H1 (cell line): ENCODE results near the gene HOXB3. TPM values are rescaled to one million over a fixed set of nuclear protein-coding genes. Genes with fewer than 3 reads are reported as not detected.

Experiments
- CTCF ChIA-PET: fragments of 300-600 bp; sonication (Branson Sonifier 250); formaldehyde crosslinking; loops from one replicate; lab custom pipeline; 2021; ENCODE audit not compliant: partially characterized antibody; lab: Charles Lee
- POLR2A ChIA-PET: fragments of 300-600 bp; sonication (Branson Sonifier 250); formaldehyde crosslinking; loops from one replicate; lab custom pipeline; 2021; ENCODE audit warnings: inconsistent platforms; ENCODE audit not compliant: partially characterized antibody; lab: Charles Lee
- DNase-seq, 2 experiments: peaks; one replicate each; pipeline versions ENCODE4 v3.0.0 to v3.0.0-alpha.2; 2010 to 2022; ENCODE audit warnings: low spot score in 2 of 2, low read depth in 1 of 2, mixed read lengths in 1 of 2
- FAIRE-seq: peaks from 2 replicates; lab custom pipeline; 2011; peaks lifted over from hg19 to GRCh38; lab: Jason Lieb, UNC
- H2AFZ ChIP-seq: 2 replicates; pipeline ENCODE4 v1.8.1; 2012; ENCODE audit warnings: low read length, inconsistent platforms
- H2AK5ac ChIP-seq: 2 replicates; pipeline ENCODE4 v1.6.1; 2013; ENCODE audit warnings: low read depth, low read length
- H2BK120ac ChIP-seq: replicated peaks from 2 replicates; pipeline ENCODE3; 2013; ENCODE audit warnings: low read depth, low read length, inconsistent platforms
- H2BK12ac ChIP-seq: 2 replicates; pipeline ENCODE4 v1.6.1; 2013; ENCODE audit warnings: low read depth, low read length
- H2BK15ac ChIP-seq: 2 replicates; pipeline ENCODE4 v1.6.1; 2013; ENCODE audit warnings: low read length
- H2BK20ac ChIP-seq: 2 replicates; pipeline ENCODE4 v1.6.1; 2013; ENCODE audit warnings: low read length
- H2BK5ac ChIP-seq: 2 replicates; pipeline ENCODE4 v1.6.1; 2013; ENCODE audit warnings: low read depth, low read length
- H3K14ac ChIP-seq: 2 replicates; pipeline ENCODE4 v1.6.1; 2013; ENCODE audit warnings: inconsistent platforms; ENCODE audit not compliant: insufficient read length
- H3K18ac ChIP-seq: 2 replicates; pipeline ENCODE4 v1.6.1; 2013; ENCODE audit warnings: low read length; ENCODE audit errors: extremely low read depth
- H3K23ac ChIP-seq: 2 replicates; pipeline ENCODE4 v1.6.1; 2013; ENCODE audit warnings: inconsistent platforms; ENCODE audit not compliant: insufficient read length
- H3K23me2 ChIP-seq: 2 replicates; pipeline ENCODE4 v1.6.1; 2013; ENCODE audit warnings: low read depth, low read length
- H3K27ac ChIP-seq: 2 replicates; pipeline ENCODE4 v1.6.1; 2011; ENCODE audit warnings: low read depth, low read length, inconsistent platforms
- H3K27me3 ChIP-seq, 4 experiments: replicated peaks in 1 of 4; 1 replicate in 1 of 4; 2 replicates in 3 of 4; pipeline versions ENCODE4 v1.6.1 to v1.8.1; 2011 to 2013; ENCODE audit warnings: low read length in 3 of 4, mild to moderate bottlenecking in 3 of 4, inconsistent platforms in 2 of 4, mixed read lengths in 2 of 4, moderate library complexity in 1 of 4; ENCODE audit not compliant: control insufficient read depth in 3 of 4, insufficient read depth in 3 of 4; ENCODE audit errors: extremely low read depth in 1 of 4
- H3K36me3 ChIP-seq, 4 experiments: 2 replicates each; pipeline versions ENCODE4 v1.6.1 to v1.8.1; 2011 to 2013; ENCODE audit warnings: mild to moderate bottlenecking in 4 of 4, low read length in 3 of 4, moderate library complexity in 2 of 4, control low read depth in 1 of 4, inconsistent platforms in 1 of 4; ENCODE audit not compliant: insufficient read depth in 4 of 4, control insufficient read depth in 2 of 4
- H3K4ac ChIP-seq: replicated peaks from 2 replicates; pipeline ENCODE3; 2013; ENCODE audit warnings: low read length, low read depth, mixed read lengths, inconsistent platforms; ENCODE audit not compliant: insufficient read length
- H3K4me1 ChIP-seq, 4 experiments: replicated peaks in 1 of 4; 1 replicate in 1 of 4; 2 replicates in 3 of 4; pipeline versions ENCODE4 v1.6.1 to v1.8.1; 2011 to 2013; ENCODE audit warnings: low read length in 3 of 4, inconsistent platforms in 2 of 4, mixed read lengths in 1 of 4; ENCODE audit not compliant: insufficient read depth in 4 of 4, control insufficient read depth in 3 of 4
- H3K4me2 ChIP-seq, 2 experiments: 2 replicates each; pipeline versions ENCODE4 v1.6.1 to v1.8.1; 2011 to 2013; ENCODE audit warnings: low read depth in 2 of 2, low read length in 2 of 2, control low read depth in 1 of 2, inconsistent platforms in 1 of 2, mild to moderate bottlenecking in 1 of 2; ENCODE audit not compliant: insufficient read depth in 1 of 2
- H3K4me3 ChIP-seq, 4 experiments: fragments of 200-600, 300-600 bp in 1 of 4; sonication (generic), shearing (Covaris generic), sonication (Bioruptor Twin) in 1 of 4; 2 replicates each; pipeline versions ENCODE4 v1.5.1 to v1.8.1; 2011 to 2016; ENCODE audit warnings: low read length in 4 of 4, low read depth in 3 of 4, control low read depth in 2 of 4, inconsistent platforms in 2 of 4, mild to moderate bottlenecking in 2 of 4, mixed read lengths in 1 of 4, moderate library complexity in 1 of 4; ENCODE audit not compliant: insufficient read depth in 2 of 4; ENCODE audit errors: extremely low read depth in 1 of 4
- H3K56ac ChIP-seq: replicated peaks from 2 replicates; pipeline ENCODE3; 2013; ENCODE audit warnings: low read depth, mild to moderate bottlenecking, mixed read lengths, low read length, inconsistent platforms; ENCODE audit not compliant: insufficient read length
- H3K79me1 ChIP-seq: 2 replicates; pipeline ENCODE4 v1.6.1; 2013; ENCODE audit warnings: low read depth, low read length, control low read depth
- H3K79me2 ChIP-seq, 2 experiments: 2 replicates each; pipeline versions ENCODE4 v1.6.1 to v1.8.1; 2012 to 2013; ENCODE audit warnings: low read length in 2 of 2, mild to moderate bottlenecking in 2 of 2, inconsistent platforms in 1 of 2; ENCODE audit not compliant: insufficient read depth in 2 of 2, control insufficient read depth in 1 of 2
- H3K9ac ChIP-seq, 4 experiments: replicated peaks in 1 of 4; 1 replicate in 1 of 4; 2 replicates in 3 of 4; pipeline versions ENCODE4 v1.6.1 to v1.8.1; 2011 to 2013; ENCODE audit warnings: low read depth in 3 of 4, low read length in 3 of 4, control low read depth in 2 of 4, mild to moderate bottlenecking in 2 of 4, moderate library complexity in 2 of 4, inconsistent platforms in 1 of 4; ENCODE audit errors: extremely low read depth in 1 of 4
- H3K9me3 ChIP-seq, 2 experiments: 2 replicates each; pipeline versions ENCODE4 v1.6.1 to v1.8.1; 2012 to 2013; ENCODE audit warnings: mild to moderate bottlenecking in 2 of 2, moderate library complexity in 2 of 2, control low read depth in 1 of 2, inconsistent platforms in 1 of 2, low read depth in 1 of 2, low read length in 1 of 2, mixed read lengths in 1 of 2; ENCODE audit not compliant: insufficient read depth in 2 of 2
- H4K20me1 ChIP-seq, 2 experiments: replicated peaks in 1 of 2; 2 replicates each; pipeline versions ENCODE3 to v1.8.1; 2011 to 2013; ENCODE audit warnings: inconsistent platforms in 2 of 2, low read length in 2 of 2, mild to moderate bottlenecking in 1 of 2; ENCODE audit not compliant: insufficient read depth in 2 of 2, control insufficient read depth in 1 of 2
- H4K5ac ChIP-seq: 2 replicates; pipeline ENCODE4 v1.6.1; 2013; ENCODE audit warnings: low read length, low read depth, mixed read lengths, inconsistent platforms; ENCODE audit not compliant: insufficient read length
- H4K8ac ChIP-seq: 2 replicates; pipeline ENCODE4 v1.8.0; 2013; ENCODE audit warnings: mild to moderate bottlenecking, moderate library complexity, low read length, inconsistent platforms; ENCODE audit not compliant: insufficient read depth; ENCODE audit errors: extremely low read depth
- H4K91ac ChIP-seq: replicated peaks from 2 replicates; pipeline ENCODE3; 2013; ENCODE audit warnings: low read length, mixed read lengths, inconsistent platforms; ENCODE audit not compliant: insufficient read length
- CBX8 ChIP-seq: fragments of 300-800, 300-1000 bp; sonication (generic); IDR thresholded peaks from 2 replicates; pipeline ENCODE4 v1.7.1; 2016; ENCODE audit warnings: low read depth, low read length, borderline replicate concordance
- EGR1 ChIP-seq: IDR thresholded peaks from 2 replicates; pipeline ENCODE4 v1.6.1; 2011; ENCODE audit warnings: low read depth, low read length, borderline replicate concordance
- POLR2A ChIP-seq, 2 experiments: IDR thresholded peaks; 1 replicate in 1 of 2; 2 replicates in 1 of 2; pipeline ENCODE4 v1.6.1; 2011; ENCODE audit warnings: low read depth in 2 of 2, low read length in 2 of 2, mild to moderate bottlenecking in 2 of 2; ENCODE audit errors: control extremely low read depth in 1 of 2
- POLR2AphosphoS5 ChIP-seq: IDR thresholded peaks from 2 replicates; pipeline ENCODE4 v1.6.1; 2011; ENCODE audit warnings: low read depth, low read length
- POU5F1 ChIP-seq: IDR thresholded peaks from 2 replicates; pipeline ENCODE4 v1.6.1; 2011; ENCODE audit warnings: low read depth, mild to moderate bottlenecking, low read length, moderate library complexity
- RXRA ChIP-seq: IDR thresholded peaks from 2 replicates; pipeline ENCODE4 v1.6.1; 2011; ENCODE audit warnings: low read depth, mild to moderate bottlenecking, low read length, moderate library complexity; ENCODE audit not compliant: insufficient read depth
- SRF ChIP-seq: IDR thresholded peaks from 2 replicates; pipeline ENCODE4 v1.6.1; 2011; ENCODE audit warnings: mild to moderate bottlenecking, low read depth, low read length, moderate library complexity
- TBP ChIP-seq: IDR thresholded peaks from 2 replicates; pipeline ENCODE4 v1.6.1; 2011; ENCODE audit warnings: low read depth, low read length, improper control_type of control experiment
- YY1 ChIP-seq: IDR thresholded peaks from 2 replicates; pipeline ENCODE4 v1.6.1; 2011; ENCODE audit warnings: low read depth, mild to moderate bottlenecking, low read length
- WGBS, 2 experiments: shearing (Covaris generic) in 1 of 2; methylation state at CpG; one replicate each; pipeline versions ENCODE4 v1.1.6 to v1.1.7; 2013 to 2015; ENCODE audit warnings: low lambda C conversion rate in 2 of 2, mixed read lengths in 2 of 2, inconsistent platforms in 1 of 2, low coverage in 1 of 2, missing lambda C conversion rate in 1 of 2; ENCODE audit not compliant: insufficient replicate concordance in 2 of 2, insufficient coverage in 1 of 2, insufficient read length in 1 of 2; ENCODE audit errors: extremely low coverage in 1 of 2, missing lambda C conversion rate in 1 of 2; 5-methylcytosine and 5-hydroxymethylcytosine counted together
- polyA plus RNA-seq, 7 experiments: library from polyadenylated mRNA; depleted of rRNA in 3 of 7; stranded (reverse) in 5 of 7; unstranded in 2 of 7; fragments of >200 nt in 5 of 7; fragments of 200-250 nt in 2 of 7; gene quantifications; 1 replicate in 5 of 7; 2 replicates in 1 of 7; 4 replicates in 1 of 7; pipeline versions ENCODE4 v1.2.1 to v1.2.3, GENCODE V29; 2011 to 2013; ENCODE audit warnings: missing spikeins in 2 of 7, mixed read lengths in 2 of 7
- total RNA-seq: library from RNA; stranded (reverse); fragmentation: NEBNext Ultra II Directional; extraction: Animal tissue kit (Norgen Biotek cat#: 25700); gene quantifications from 2 replicates; pipeline ENCODE4 v1.2.1, GENCODE V29; 2021
- TF ChIP-seq, protein P1 (sequence below): IDR thresholded peaks from 2 replicates; pipeline ENCODE4 v1.6.1; 2012; ENCODE audit warnings: inconsistent platforms

Gene HOXB3
- total and polyA plus RNA-seq, 2 of the 8 experiments (the other 6 are each of a cell fraction or from before 2014, with no cell fraction given), result not detected

GRCh38 chr17:48499735-48500434 lies 90.2 kb downstream of the HOXB3 start:
- no peak overlapping the region for H2BK15ac ChIP-seq
- H3K9ac ChIP-seq, result no peak overlapping the region
- H3K9me3 ChIP-seq, result no peaks in the 10 kb centered on the region
- TF ChIP-seq POLR2A (IDR thresholded peaks at IDR 0.05; ENCODE audit: control extremely low read depth in 1 of 2, low read depth in 2 of 2, low read length in 2 of 2) (no peak), EGR1 (no peak), YY1 (no peak), RXRA (no peak), POLR2AphosphoS5 (no peak), TBP (no peak), CBX8 (no peak), SRF (no peak), POU5F1 (no peak)
- TF ChIP-seq, protein P1, sequence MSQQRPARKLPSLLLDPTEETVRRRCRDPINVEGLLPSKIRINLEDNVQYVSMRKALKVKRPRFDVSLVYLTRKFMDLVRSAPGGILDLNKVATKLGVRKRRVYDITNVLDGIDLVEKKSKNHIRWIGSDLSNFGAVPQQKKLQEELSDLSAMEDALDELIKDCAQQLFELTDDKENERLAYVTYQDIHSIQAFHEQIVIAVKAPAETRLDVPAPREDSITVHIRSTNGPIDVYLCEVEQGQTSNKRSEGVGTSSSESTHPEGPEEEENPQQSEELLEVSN, result no peak
- H3K23me2 ChIP-seq, result no peaks in the 10 kb centered on the region
- no peak overlapping the region for H3K27ac ChIP-seq
- no peak overlapping the region for H3K14ac ChIP-seq
- 87% methylated on average over 5 of the region's 5 CpGs; no CpG with 5 or more reads in 1 of the 2 experiments for WGBS, 2 experiments
- CTCF ChIA-PET, result interaction anchor here (0.9 to 2.8 kb wide), 12 partner anchors 14 to 192 kb away, joined by 3 to 15 read pairs (median 5); partner anchors contain the start of gene HOXB5
- H4K8ac ChIP-seq, result no peak overlapping the region
- no peak overlapping the region for H2BK120ac ChIP-seq
- DNase-seq (no peak), FAIRE-seq (no peak)
- H3K4me2 ChIP-seq, result no peak overlapping the region
- H2BK12ac ChIP-seq, result no peak overlapping the region
- no peaks in the 10 kb centered on the region for H3K79me1 ChIP-seq
- H4K5ac ChIP-seq, result no peak overlapping the region
- no peak overlapping the region for H3K4me3 ChIP-seq
- no peak overlapping the region for H3K18ac ChIP-seq
- H2AFZ ChIP-seq, result no peak overlapping the region
- no peaks in the 10 kb centered on the region for H4K20me1 ChIP-seq
- H2BK5ac ChIP-seq, result no peak overlapping the region
- H3K4me1 ChIP-seq, result peaks cover 0 to 4% (median 2%) of the 10 kb centered on the region in 4 experiments; a peak in 3 of 7 replicates
- H3K23ac ChIP-seq, result no peak overlapping the region
- no peak overlapping the region for H2BK20ac ChIP-seq
- POLR2A ChIA-PET, result interaction anchor here (1.0 to 1.6 kb wide), 2 partner anchors 8 to 17 kb away, joined by 3 read pairs; no protein-coding TSS in a partner anchor
- no peak overlapping the region; the same call in 1 of the 2 replicates for H2AK5ac ChIP-seq
- no peak overlapping the region for H3K56ac ChIP-seq
- H3K4ac ChIP-seq, result no peak overlapping the region
- H4K91ac ChIP-seq, result no peak overlapping the region
- no peaks in the 10 kb centered on the region for H3K36me3 ChIP-seq
- peaks cover 0 to 19% (median 15%) of the 10 kb centered on the region in 4 experiments; a peak in 5 of 7 replicates for H3K27me3 ChIP-seq
- no peaks in the 10 kb centered on the region for H3K79me2 ChIP-seq
